ENCODE measurements around the gene FRMD6. TPM values are rescaled to one million over a fixed set of nuclear protein-coding genes. Genes with fewer than 3 reads are reported as not detected.
A peak's percentile ranks its signal among the peaks of the same experiment; 100 is the strongest.

FRMD6 gene
- total RNA-seq, 1 donor from 2014 or later = 136 TPM

GRCh38 chr14:51715742-51716141, 64.0 kb downstream of the FRMD6 start:
- H3K27me3 ChIP-seq (ENCODE audit: control insufficient read depth, insufficient read depth, low read length) = no peaks in the 10 kb centered on the region
- no peak for DNase-seq (ENCODE audit: low read depth)
- FAIRE-seq = no peak
- no peak overlapping the region for H3K4me3 ChIP-seq (ENCODE audit: low read depth, low read length)
- TF ChIP-seq, protein P1, sequence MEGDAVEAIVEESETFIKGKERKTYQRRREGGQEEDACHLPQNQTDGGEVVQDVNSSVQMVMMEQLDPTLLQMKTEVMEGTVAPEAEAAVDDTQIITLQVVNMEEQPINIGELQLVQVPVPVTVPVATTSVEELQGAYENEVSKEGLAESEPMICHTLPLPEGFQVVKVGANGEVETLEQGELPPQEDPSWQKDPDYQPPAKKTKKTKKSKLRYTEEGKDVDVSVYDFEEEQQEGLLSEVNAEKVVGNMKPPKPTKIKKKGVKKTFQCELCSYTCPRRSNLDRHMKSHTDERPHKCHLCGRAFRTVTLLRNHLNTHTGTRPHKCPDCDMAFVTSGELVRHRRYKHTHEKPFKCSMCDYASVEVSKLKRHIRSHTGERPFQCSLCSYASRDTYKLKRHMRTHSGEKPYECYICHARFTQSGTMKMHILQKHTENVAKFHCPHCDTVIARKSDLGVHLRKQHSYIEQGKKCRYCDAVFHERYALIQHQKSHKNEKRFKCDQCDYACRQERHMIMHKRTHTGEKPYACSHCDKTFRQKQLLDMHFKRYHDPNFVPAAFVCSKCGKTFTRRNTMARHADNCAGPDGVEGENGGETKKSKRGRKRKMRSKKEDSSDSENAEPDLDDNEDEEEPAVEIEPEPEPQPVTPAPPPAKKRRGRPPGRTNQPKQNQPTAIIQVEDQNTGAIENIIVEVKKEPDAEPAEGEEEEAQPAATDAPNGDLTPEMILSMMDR (IDR thresholded peaks at IDR 0.05; ENCODE audit: insufficient read depth, low read length, severe bottlenecking) = no peak
- H3K36me3 ChIP-seq (ENCODE audit: control insufficient read depth, insufficient read depth, low read length) = peaks cover 28% of the 10 kb centered on the region

GRCh38 chr14:51716610-51717009, 64.9 kb downstream of the FRMD6 start:
- FAIRE-seq (no peak), DNase-seq (ENCODE audit: low read depth) (peak; percentile 54)
- H3K36me3 ChIP-seq (ENCODE audit: control insufficient read depth, insufficient read depth, low read length) = peaks cover 29% of the 10 kb centered on the region

DNA sequence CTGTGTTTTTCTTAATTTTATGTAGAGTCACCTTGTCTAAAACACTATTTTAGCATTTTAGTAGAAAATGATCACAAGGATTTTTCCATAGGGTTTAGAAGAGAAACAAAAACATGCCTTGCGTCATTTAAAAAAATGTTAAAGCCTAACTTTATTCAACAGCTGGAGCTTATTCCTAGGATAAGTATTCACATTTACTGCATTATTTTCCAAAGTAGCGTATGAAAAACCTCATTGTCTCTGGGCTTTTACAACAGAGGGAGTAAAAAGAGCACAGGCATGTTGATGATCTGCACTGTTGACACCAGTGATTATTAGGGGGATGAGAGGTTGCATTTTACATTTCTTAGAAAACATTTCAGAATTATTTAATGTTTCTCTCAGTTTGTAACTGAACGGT, 66.1 kb downstream of the FRMD6 start:
- TF ChIP-seq, protein P1 (IDR thresholded peaks at IDR 0.05; ENCODE audit: insufficient read depth, low read length, severe bottlenecking) = no peak
- H3K36me3 ChIP-seq (ENCODE audit: control insufficient read depth, insufficient read depth, low read length) = peaks cover 33% of the 10 kb centered on the region
- no peak overlapping the region for H3K4me3 ChIP-seq (ENCODE audit: low read depth, low read length)
- no peaks in the 10 kb centered on the region for H3K27me3 ChIP-seq (ENCODE audit: control insufficient read depth, insufficient read depth, low read length)
- no peak for DNase-seq (ENCODE audit: low read depth)
- FAIRE-seq = no peak

More at GRCh38 chr14:51716610-51717009, 64.9 kb downstream of the FRMD6 start:
- no peaks in the 10 kb centered on the region for H3K27me3 ChIP-seq (ENCODE audit: control insufficient read depth, insufficient read depth, low read length)
- H3K4me3 ChIP-seq (ENCODE audit: low read depth, low read length) = no peak overlapping the region
- TF ChIP-seq, protein P1 (IDR thresholded peaks at IDR 0.05; ENCODE audit: insufficient read depth, low read length, severe bottlenecking) = no peak

- DNase-seq (ENCODE audit: low read depth) (no peak), FAIRE-seq (no peak)
- H3K27me3 ChIP-seq (ENCODE audit: control insufficient read depth, insufficient read depth, low read length) = no peaks in the 10 kb centered on the region
- H3K36me3 ChIP-seq (ENCODE audit: control insufficient read depth, insufficient read depth, low read length) = peaks cover 36% of the 10 kb centered on the region
- TF ChIP-seq, protein P1 (IDR thresholded peaks at IDR 0.05; ENCODE audit: insufficient read depth, low read length, severe bottlenecking) = no peak
- no peak overlapping the region for H3K4me3 ChIP-seq (ENCODE audit: low read depth, low read length)
Observed at GRCh38 chr14:51719955-51720354, 68.2 kb downstream of the FRMD6 start.

- Histone ChIP-seq H3K4me3 (ENCODE audit: low read depth, low read length) (no peak overlapping the region), H3K36me3 (ENCODE audit: control insufficient read depth, insufficient read depth, low read length) (peaks cover 47% of the 10 kb centered on the region), H3K27me3 (ENCODE audit: control insufficient read depth, insufficient read depth, low read length) (no peaks in the 10 kb centered on the region)
- FAIRE-seq = no peak
- DNase-seq (ENCODE audit: low read depth) = no peak
- TF ChIP-seq, protein P1 (IDR thresholded peaks at IDR 0.05; ENCODE audit: insufficient read depth, low read length, severe bottlenecking) = no peak
Observed at GRCh38 chr14:51723990-51724389, 72.3 kb downstream of the FRMD6 start.

- DNase-seq (ENCODE audit: low read depth) (no peak), FAIRE-seq (no peak)
- peaks cover 44% of the 10 kb centered on the region for H3K36me3 ChIP-seq (ENCODE audit: control insufficient read depth, insufficient read depth, low read length)
- no peaks in the 10 kb centered on the region for H3K27me3 ChIP-seq (ENCODE audit: control insufficient read depth, insufficient read depth, low read length)
- TF ChIP-seq, protein P1 (IDR thresholded peaks at IDR 0.05; ENCODE audit: insufficient read depth, low read length, severe bottlenecking) = no peak
- no peak overlapping the region for H3K4me3 ChIP-seq (ENCODE audit: low read depth, low read length)
Observed at GRCh38 chr14:51724650-51725049, 72.9 kb downstream of the FRMD6 start.

All from bronchial epithelial cell (primary cell).